T-helper 1 cell treated with Interleukin-12 subunit alpha and Interleukin-12 subunit beta and Interleukin-4 antibody, amounts not matched to agents 30 ng/mL and 1 ng/mL, for 36 hours (primary cell): Measurements from ENCODE around the gene ATXN7L1. TPM values are rescaled to one million over a fixed set of nuclear protein-coding genes. Genes with fewer than 3 reads are reported as not detected.
"Not testable (repeated sequence)": the region's sequence is repeated elsewhere in the genome, so short reads cannot be mapped to it uniquely, and the experiment has no call there.

Source experiments
- intact Hi-C: fragments of 100-400 bp; cut with micrococcal nuclease; formaldehyde crosslinking; loops from one replicate; pipeline ENCODE4 v1.15.1; 2024
- total RNA-seq: library from RNA; stranded (reverse); gene quantifications from 2 replicates; pipeline ENCODE4 v1.2.3, GENCODE V29; 2022

ATXN7L1 gene
- total RNA-seq, 1 donor from 2014 or later, result 13.5 TPM

DNA sequence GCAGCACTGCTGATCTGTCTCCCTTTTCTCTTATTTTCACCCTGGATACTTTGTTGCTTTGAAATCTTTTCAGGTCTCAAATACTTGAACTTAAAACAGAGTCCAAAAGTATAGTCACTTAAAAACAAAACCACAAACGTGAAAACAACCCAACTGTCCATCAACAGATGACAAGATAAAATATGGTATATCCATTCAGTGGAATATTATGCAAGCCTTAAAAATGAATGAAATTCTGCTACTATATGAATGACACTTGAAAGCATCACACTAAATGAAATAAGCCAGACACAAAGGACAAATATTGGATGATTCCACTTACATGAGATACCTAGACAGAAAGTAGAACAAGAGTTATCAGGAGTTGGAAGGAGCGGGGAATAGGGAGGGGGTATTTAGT is 250.4 kb downstream of the ATXN7L1 start:
- intact Hi-C loops, result no loop called here

DNA sequence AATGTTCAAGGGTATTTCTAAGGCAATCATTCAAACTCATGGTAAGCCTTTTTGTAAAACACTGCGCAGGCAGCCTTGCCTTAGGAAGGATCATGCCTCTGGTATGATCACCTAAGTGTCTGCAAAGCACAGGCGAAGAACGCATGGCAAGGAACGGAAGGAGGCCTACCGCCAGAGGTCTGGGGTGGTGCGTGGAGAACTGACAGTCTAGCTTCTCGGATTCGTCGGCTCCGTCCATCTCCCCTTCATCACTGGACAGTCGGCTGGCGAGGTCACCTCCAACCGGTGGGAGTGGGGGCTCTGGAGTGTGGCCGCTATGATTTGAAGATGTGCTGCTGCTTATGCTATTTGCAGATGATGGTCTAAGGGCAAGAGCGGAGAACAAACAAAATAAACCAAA is 252.5 kb downstream of the ATXN7L1 start:
- intact Hi-C loops, result no loop called here

DNA sequence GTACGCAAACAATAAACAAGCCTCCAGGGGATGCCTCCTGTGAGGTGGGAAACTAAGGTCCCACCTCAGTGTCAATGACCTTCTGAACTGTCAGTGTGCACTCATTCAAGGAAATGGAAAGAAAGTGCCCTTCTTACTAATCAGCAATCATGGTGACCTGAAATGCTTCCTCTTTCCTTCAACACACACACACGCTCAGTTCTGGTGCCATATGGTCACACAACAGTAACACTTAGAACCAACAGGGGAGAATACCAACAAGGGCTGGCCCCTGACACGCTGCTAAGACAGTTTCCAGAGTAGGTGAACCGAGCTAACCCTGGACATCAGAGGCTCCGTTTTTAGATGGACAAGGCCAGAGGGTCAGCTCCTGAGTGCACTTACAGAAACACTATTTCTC is 253.0 kb downstream of the ATXN7L1 start:
- intact Hi-C loops, result no loop called here

DNA sequence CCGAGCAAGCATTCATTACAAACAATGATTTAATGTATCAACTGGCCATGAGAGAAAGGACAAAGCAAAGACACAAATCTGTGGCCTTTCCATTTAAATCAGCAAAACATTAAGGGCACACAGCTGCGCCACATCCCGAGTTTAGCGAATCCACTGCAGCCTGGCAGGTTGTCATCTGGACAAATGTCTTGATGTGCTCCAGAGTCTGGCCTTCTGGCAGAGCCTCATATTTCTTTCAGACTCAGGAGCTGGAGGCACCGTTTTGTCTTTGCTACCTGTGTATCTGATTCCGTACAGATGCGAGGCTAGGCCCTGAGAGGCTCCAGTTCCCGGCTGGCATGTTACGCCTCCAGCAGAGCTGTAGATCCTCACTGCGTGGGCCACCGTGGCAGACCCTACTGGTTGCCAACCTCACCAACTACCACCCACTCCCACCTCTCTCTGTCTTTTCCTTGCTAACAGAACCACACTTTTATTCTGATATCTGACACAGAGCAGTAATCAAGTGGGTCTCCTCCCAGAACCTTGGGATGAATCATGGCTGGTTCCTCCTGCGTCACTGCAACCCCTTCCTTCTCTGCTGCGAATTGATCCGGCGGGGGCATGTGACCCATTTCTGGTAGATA is 254.2 kb downstream of the ATXN7L1 start:
- intact Hi-C loops, result no loop called here

DNA sequence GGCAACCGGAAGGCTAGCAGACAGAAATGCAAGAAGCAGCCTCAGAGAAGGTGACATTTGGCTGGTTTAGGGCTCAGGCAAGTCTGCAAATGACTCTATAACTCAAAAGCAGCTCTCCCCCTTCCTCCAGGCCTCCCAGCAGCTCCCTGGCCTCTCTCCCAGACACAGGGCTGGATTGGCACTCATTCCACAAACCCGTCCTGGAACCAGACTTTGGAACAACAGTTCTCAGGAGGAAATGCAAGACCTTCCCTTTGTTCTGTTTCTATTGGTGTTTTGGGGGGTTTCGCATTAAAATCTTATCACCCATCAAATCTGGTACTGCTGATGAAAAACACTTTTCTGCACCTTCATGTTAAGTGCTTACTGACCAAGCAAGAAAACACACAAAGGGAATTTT is 254.8 kb downstream of the ATXN7L1 start:
- intact Hi-C loops, result no loop called here

DNA sequence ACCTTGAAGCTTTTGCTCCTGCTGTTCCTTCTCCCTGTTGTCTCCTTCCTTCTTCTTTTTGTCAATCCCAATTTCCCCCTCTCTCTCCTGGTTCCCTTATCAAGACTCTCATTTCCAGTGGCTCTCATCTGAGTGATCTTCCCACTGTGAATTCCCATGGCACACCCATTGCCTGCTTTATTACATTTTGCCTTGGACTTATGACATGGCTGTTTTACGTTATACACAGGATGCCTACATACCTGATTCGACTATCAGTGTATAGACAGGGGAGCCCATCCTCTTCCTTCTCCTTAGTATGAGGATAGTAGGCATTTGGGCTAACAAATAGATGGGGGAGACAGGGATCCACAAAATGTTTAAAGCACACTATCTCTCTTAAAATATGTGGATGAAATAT is 255.2 kb downstream of the ATXN7L1 start:
- intact Hi-C loops, result no loop called here

DNA sequence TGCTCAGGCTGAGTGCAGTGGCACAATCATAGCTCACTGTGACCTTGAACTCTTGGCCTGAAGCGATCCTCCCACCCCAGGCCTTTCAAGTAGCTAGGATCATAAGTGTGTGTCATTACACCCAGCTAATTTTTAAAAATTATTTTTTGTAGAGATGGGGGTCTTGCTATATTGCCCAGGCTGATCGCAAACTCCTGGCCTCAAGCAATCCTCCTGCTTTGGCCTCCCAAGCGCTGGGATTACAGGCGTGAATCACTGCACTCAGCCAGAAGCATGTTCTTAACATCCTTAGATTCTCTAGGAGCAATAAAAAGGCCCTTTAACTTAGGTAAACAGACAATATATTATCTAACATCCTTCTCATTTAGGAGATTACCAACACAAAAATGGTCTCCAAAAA is 256.8 kb downstream of the ATXN7L1 start:
- intact Hi-C loops, result no loop called here

DNA sequence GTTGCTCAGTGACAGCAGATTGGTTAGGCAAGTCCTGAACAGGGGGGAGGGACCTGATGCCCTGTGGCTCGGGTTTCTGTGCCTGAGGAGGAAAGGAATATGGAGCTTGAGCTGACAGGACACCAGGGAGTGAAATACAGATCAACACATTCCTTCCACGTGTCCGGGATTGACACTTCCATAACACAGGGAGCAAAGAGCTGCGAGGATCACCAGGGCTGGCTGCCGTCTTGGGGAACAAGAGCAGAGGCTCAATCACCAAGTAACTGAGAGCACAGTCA is 258.4 kb downstream of the ATXN7L1 start:
- intact Hi-C loops, result no loop called here

DNA sequence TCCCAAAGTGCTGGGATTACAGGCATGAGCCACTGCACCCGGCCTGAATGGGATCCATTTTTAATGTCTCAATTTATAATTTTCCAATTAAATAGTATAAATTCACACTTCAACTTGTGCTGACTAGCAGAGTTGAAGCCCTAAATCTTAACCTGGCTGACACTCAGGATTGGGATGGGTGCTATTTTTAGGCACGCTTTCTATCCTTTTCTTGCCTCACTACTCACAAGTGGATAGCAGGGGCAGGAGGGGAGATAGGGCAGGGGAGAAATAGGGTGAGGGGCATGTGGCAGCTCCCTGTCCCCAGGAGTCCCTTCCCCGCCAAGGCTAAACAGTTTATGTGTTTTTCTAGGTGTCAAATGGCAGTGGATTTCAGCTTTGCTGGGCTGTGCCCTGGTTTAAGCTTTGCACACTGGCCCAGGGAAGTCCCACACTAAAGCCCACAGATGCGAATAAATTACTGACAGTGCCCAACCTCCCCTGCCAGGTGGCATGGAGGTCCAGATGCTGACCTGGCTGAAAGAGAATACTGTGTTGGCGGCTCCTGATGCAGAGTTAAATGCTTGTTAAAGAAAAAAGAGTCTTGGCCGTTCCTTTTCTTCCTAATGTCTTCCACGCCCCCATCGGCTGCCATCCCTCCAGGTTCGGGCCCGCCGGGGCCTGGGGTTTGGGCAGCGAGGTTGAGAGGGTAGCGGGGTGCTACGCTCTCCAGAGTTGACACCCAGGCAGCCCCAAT is 259.0 kb downstream of the ATXN7L1 start:
- intact Hi-C loops, result no loop called here

DNA sequence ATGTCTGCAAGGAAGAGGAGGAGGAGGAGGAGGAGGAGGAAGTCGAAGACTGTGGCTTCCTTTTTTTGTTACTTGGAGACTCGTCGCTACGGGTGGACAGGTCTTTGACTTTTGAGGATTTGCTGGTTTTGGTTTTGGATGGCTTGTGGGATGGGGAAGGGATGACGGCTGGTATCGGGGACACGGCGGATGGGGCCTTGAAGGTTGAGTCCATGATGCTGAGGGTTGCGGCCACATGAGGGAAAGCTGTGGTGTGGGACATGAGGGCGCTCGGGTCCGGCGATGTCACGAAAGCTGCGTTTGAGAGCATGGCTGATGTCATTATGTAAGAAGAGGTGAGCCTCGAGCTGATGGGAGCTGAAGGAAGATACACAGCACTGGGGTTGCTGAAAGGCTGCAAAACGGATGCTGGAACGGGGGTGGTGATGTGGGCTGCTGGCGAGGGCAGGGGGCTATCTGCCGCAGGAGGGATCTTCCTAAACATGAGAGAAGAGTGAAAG is 262.0 kb downstream of the ATXN7L1 start:
- intact Hi-C loops, result no loop called here

DNA sequence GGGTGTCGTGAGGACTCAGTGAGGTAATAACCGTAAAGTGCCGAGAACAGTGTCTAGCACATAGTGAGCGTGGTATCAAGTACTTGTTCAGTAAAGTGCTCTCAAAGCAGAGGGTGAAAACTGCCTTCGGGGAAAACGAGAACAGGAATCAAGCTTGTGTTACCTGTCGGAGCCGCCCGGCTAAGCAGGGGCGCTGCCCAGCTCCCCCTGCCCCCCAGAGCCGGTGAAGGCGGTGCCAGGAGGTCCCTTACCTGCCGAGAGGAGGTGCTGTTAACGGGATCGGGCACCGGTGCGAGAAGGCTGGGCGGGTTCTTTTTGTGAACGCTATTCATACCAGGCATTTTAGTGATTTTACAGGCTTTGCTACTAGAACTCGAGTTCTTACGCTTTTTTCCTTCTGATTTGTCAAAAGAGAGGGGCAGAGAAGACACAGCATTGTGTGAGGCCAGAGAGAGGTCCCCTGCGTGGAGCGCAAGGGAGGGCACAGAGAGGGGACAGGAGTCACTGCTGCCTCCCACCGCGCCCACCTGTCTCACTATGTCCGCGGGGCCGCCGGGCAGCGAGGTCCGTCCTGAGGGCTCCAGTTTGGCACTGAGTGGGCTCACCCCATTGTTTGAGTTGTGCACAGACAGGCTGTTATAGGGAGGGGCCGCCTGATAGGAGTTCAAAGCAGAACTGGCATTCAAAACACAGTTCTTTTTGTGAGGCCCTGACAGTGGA is 262.6 kb downstream of the ATXN7L1 start:
- intact Hi-C loops, result no loop called here

DNA sequence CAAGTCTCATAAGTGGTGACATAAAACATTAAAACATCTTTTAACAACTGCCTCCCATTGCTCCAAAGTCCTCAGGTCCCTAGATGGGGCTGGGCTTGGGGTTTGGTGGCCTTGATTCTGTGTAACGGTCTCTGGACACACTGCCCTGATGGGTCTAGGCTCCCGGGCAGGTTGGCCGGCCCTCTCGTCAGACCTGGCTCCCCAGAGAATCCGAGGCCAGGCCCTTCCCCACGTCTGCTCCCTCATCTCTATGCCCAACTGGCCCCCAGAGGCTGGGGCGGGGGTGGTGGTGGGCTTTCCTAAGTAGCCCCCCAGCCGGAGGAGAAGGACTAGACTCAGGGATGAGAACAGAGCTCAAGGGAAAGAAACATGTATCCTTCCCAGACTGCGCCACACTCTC is 263.6 kb downstream of the ATXN7L1 start:
- intact Hi-C loops, result no loop called here

DNA sequence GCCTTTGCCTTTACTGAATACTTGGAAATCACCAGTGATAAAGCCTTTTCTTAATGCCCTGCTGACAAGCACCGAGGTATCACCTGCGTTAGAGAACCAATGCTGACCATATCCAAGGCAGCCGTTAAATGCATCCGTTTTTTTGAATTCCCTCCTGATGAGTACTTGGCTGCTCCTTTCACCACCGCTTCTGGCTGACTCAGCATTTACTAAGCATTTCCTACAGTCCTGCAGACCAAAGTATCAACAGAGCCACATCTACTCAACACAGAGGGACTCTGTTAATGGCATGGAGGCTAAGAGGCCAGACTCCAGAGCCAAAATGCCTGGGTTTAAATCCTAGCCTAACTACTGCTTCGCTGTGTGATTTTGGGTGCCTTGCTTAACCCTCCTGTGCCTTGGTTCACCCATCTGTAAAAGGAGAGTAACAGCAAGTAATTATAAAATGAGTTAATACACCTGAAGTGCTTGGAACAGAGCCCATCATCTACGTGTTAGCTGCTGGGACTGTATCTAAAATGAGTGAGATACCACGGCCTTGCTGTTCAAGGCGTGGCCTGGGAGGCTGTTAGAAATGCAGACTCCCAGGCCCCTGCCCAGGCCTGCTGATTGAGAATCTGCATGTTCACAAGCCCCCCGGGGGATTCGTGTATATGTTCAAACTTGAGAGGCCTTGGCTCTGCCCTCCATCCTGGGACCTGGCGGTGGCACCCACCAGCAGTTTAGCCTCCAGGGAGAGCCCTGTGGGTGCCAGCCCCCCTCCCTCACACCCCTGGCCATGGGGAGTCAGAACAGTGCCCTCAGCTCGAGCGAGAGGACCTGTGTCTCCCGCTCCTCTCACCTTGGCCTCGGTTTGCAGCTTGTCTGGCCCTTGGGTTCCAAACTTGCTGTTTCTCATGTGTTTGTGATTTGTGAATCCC is 264.3 kb downstream of the ATXN7L1 start:
- intact Hi-C loops, result no loop called here

DNA sequence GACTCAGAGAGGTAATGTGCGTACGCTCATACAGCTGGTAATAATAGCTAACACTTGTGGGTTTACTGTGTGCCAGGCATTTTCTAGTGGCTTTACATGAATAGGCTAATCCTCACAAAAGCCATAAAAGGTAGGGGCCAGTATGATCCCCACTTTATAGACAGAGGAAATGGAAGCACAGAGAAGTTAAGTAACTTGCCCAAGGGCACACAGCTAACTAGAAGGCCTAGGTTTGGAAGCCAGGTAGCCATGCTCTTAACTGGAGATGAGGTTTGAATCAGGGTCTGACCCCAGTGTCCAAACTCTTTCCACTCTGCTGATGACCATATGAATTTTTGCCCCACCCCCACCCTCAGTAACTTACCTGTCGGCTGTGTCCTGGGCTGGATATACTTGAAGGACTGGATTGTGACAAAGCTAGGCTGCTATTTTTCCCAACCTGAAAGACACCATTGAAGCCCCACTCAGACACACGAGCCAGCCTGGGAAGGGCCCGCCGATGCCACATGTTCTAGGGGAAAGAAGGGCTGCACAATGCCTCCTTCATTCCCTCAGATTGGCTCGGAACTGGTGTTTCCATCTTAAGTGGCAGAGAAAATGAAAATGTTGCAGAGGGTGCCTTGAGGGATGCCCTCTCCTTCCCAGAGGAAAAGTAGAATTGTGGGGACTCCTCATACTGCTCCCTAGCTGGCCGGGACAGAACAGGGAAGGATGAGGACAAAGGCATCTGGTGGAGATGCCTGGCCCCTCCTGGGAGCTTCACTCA is 266.1 kb downstream of the ATXN7L1 start:
- intact Hi-C loops, result no loop called here

DNA sequence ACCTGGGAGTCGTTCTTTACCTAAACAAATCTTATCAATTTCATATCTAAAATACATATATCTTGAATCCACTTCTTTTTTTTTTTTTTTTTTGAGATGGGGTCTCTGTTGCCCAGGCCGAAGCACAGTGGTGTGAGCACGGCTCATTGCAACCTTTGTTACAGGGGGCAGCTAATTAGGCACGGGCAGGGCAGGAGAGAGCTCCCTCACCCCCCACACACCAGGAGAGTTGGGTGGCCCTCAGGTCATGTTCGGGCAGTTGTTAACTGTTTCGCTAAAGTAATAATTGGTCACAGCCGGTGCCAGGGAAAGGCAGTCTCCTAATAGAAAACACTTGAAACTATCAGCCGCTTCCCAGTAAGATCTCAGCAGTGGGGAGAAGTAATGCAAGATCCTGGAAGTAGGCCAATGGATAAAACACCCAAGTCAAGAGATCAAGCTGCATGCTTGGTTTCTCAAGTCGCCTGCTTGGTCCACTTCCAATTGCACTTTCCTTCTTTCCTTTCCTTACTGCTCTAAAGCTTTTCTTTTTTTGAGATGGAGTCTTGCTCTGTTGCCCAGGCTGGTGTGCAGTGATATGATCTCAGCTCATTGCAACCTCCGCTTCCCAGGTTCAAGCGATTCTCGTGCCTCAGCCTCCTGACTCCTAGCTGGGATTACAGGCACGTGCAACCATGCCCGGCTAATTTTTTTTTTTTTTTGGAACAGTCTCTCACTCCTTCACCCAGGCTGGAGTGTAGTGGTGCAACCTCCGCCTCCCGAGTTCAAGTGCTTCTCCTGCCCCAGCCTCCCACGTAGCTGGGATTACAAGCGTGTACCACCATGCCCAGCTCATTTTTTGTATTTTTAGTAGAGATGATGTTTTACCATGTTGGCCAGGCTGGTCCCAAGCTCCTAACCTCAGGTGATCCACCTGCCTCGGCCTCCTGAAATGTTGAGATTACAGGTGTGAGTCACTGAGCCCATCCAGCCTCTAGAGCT is 273.8 kb downstream of the ATXN7L1 start:
- intact Hi-C loops, result no loop called here

DNA sequence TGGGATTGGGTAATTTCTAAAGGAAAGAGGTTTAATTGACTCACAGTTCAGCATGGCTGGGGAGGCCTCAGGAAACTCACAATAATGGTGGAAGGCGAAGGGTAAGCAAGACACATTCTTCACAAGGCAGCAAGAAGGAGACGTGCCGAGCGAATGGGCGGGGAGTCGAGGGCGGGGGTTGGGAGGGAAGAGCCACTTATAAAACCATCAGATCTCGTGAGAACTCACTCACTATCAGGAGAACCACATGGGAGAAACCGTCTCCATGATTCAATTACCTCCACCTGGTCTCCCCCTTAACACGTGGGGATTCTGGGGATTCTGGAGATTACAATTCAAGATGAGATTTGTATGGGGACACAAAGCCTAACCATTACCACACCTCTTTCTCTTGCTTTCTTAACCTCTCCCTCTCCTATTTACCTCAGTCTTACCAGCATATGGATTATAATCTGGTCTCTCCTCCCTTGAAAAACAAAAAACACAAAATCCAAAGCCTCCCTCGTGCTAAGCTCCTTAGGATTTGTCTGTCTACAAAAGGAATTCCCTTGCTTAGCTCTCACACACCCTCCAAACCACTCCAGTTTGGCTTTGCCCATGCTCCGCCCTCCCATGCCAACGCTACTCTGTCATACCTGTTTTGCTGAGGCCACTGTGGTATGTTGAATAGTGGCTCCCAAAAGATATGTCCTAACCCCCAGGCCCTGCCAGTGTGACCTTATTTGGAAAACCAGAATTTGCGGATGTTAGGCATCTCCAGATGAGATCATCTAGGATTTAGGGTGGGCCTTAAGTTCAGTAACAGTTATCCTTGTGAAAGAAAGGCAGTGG is 275.5 kb downstream of the ATXN7L1 start:
- intact Hi-C loops, result no loop called here

DNA sequence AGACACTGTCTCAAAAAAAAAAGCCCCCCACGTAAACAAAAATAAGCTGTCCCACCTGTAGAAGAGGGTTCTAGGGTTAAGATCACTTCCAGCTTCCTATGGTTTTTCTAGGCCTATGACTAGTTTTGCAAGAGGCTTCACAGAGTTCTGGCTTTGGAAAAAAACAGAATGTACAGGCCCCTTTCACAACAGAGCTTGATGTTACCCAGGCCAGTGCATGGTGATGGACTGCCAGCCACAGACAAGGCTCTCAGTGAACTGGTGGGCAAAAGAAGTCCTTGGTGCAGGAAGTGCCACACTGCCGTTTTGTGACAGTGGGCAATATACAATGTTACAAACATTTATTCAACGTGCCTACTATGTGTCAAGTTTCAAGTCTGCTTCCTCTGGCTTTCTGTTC is 276.8 kb downstream of the ATXN7L1 start:
- intact Hi-C loops, result no loop called here

DNA sequence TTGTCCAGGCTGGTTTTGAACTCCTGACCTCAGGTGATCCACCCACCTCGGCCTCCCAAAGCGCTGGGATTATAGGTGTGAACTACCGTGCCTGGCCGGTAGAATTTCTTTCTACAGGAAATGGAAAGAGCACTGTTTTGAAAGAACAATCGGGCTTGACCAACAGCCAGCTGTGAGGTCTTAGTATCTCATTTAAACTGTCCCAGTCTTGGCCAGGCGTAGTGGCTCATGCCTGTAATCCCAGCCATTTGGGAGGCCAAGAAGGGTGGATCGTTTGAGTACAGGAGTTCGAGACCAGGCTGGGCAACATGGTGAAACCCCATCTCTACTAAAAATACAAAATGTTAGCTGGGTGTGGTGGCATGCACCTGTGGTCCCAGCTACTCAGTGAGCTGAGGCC is 277.3 kb downstream of the ATXN7L1 start:
- intact Hi-C loops, result not testable (repeated sequence)

DNA sequence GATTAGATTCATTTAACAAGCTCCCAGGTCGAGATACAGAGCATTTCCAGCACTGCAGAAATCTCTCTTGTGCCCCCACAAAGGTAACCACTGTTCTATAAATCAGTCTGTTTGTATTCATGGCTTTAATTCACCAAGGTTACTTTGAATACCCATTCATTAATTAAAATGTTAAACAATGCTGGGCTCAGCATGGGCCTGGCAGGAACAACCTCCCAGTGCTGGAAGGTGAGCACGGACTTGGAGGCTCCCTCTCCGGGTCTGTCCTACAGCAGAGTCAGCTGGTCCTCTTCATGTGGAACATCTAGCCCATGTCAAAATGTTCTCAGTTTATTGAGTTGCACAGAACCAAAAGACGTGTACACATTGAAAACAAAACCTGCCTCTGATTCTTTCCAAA is 279.5 kb downstream of the ATXN7L1 start:
- intact Hi-C loops, result no loop called here
